Esophagus muscularis mucosa (tissue), 4 donors: Measurements from ENCODE around the gene GPC6. TPM values are rescaled to one million over a fixed set of nuclear protein-coding genes. Genes with fewer than 3 reads are reported as not detected.

Source experiments
- DNase-seq: peaks from one replicate; pipeline ENCODE4 v3.0.0-alpha.2; 2017; ENCODE audit errors: extremely low spot score
- H3K27ac ChIP-seq, 4 donors: fragments of 200-600 bp; sonication (generic); replicated peaks in 1 of 4; 1 replicate in 3 of 4; 2 replicates in 1 of 4; pipeline ENCODE4 v1.5.1; 2016 to 2019; ENCODE audit warnings: mild to moderate bottlenecking in 1 of 4
- H3K27me3 ChIP-seq, 4 donors: fragments of 200-600 bp; sonication (generic); one replicate each; pipeline versions ENCODE4 v1.5.1 to v1.6.0; 2016 to 2019
- H3K36me3 ChIP-seq, 4 donors: fragments of 200-600 bp; sonication (generic); one replicate each; pipeline ENCODE4 v1.5.1; 2016 to 2019
- H3K4me1 ChIP-seq, 4 donors: fragments of 200-600 bp; sonication (generic); one replicate each; pipeline ENCODE4 v1.5.1; 2016 to 2019
- H3K4me3 ChIP-seq, 4 donors: fragments of 200-600 bp; sonication (generic); 1 replicate in 2 of 4; 2 replicates in 2 of 4; pipeline ENCODE4 v1.5.1; 2016 to 2019; ENCODE audit warnings: mild to moderate bottlenecking in 4 of 4, moderate library complexity in 1 of 4
- H3K9me3 ChIP-seq, 4 donors: fragments of 200-600 bp; sonication (generic); 1 replicate in 3 of 4; 2 replicates in 1 of 4; pipeline ENCODE4 v1.5.1; 2016 to 2019
- CTCF ChIP-seq, 3 experiments: fragments of 200-600 bp in 2 of 3; fragments of 450-650 bp in 1 of 3; sonication (generic) in 2 of 3; IDR thresholded peaks; one replicate each; pipeline ENCODE4 v1.5.1; 2017 to 2019; ENCODE audit warnings: antibody characterized with exemption in 3 of 3, mild to moderate bottlenecking in 2 of 3, moderate library complexity in 1 of 3
- EP300 ChIP-seq: sonication (generic); formaldehyde crosslinking; IDR thresholded peaks from one replicate; pipeline ENCODE4 v1.6.1; 2017; ENCODE audit warnings: antibody characterized with exemption
- POLR2A ChIP-seq: fragments of 450-650 bp; IDR thresholded peaks from one replicate; pipeline ENCODE4 v1.6.1; 2017; ENCODE audit warnings: antibody characterized with exemption, moderate library complexity, mild to moderate bottlenecking, low read depth
- POLR2AphosphoS5 ChIP-seq, 2 donors: sonication (generic); formaldehyde crosslinking; IDR thresholded peaks; one replicate each; pipeline ENCODE4 v1.6.1; 2017; ENCODE audit warnings: antibody characterized with exemption in 2 of 2
- WGBS: methylation state at CpG from one replicate; pipeline ENCODE4 v1.1.5; 2018; 5-methylcytosine and 5-hydroxymethylcytosine counted together
- intact Hi-C: fragments of 100-400 bp; cut with DNase I; formaldehyde crosslinking; loops from one replicate; pipeline ENCODE4 v1.15.1; 2023
- total RNA-seq, 4 donors: library from RNA; depleted of rRNA; stranded (reverse); fragments of >200 nt; gene quantifications; one replicate each; pipeline versions ENCODE4 v1.1.0 to v1.2.1, GENCODE V29; 2016

GPC6 gene
- total RNA-seq, 4 donors from 2014 or later: 6.5 to 17.2 (median 13.5) TPM

- intact Hi-C loops: no loop called here
- peaks cover 0 to 25% (median 17%) of the 10 kb centered on the region in 4 donors for H3K4me1 ChIP-seq
- no peaks in the 10 kb centered on the region for H3K36me3 ChIP-seq
- H3K27ac ChIP-seq: peak overlapping the region; percentile 71 to 80 (median 76)
- no peaks in the 10 kb centered on the region for H3K9me3 ChIP-seq
- DNase-seq: no peak
- H3K27me3 ChIP-seq: peaks cover 0 to 36% (median 5%) of the 10 kb centered on the region in 4 donors
- WGBS: 1% methylated on average over 9 of the region's 9 CpGs
- TF ChIP-seq CTCF (IDR thresholded peaks at IDR 0.05): no peak
- no peak for TF ChIP-seq POLR2AphosphoS5 (IDR thresholded peaks at IDR 0.05)
- TF ChIP-seq POLR2A: no peak
- TF ChIP-seq EP300: no peak
- H3K4me3 ChIP-seq: peak overlapping the region; percentile 53 to 64 (median 56)
These were observed 2.0 kb downstream of the GPC6 start for GRCh38 chr13:93228643-93228937.

GRCh38 chr13:93230261-93230855, 3.8 kb downstream of the GPC6 start:
- Histone ChIP-seq H3K9me3 (no peaks in the 10 kb centered on the region), H3K36me3 (no peaks in the 10 kb centered on the region), H3K4me1 (peaks cover 0 to 25% (median 17%) of the 10 kb centered on the region in 4 donors), H3K27me3 (peaks cover 0 to 36% (median 5%) of the 10 kb centered on the region in 4 donors), H3K27ac (peak overlapping the region in 1 of 4 donors; percentile 80), H3K4me3 (no peak overlapping the region)
- no peak for TF ChIP-seq CTCF (IDR thresholded peaks at IDR 0.05)
- no peak for TF ChIP-seq POLR2A
- TF ChIP-seq EP300: no peak
- no peak for TF ChIP-seq POLR2AphosphoS5 (IDR thresholded peaks at IDR 0.05)
- intact Hi-C loops: no loop called here
- DNase-seq: no peak

DNA sequence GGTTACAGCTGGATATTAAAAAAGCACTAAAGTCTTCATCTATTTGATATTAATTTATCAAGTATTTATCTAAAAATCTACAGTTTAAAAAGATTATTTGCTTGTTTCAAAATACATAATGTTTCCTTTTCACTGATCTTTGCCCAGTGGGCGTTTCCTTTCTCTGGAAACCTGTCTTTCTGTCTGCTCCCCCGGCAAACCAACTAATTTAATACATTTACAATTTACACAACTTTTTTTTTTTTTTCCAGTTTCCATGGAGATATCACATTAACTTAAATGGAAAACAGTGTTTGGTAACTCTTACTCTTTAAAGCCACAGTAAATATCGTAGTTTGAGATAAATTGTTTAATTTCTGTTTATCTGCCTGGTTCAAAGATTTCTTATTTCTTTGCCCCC, 5.3 kb downstream of the GPC6 start:
- intact Hi-C loops: no loop called here
- H3K36me3 ChIP-seq: no peaks in the 10 kb centered on the region
- peaks cover 0 to 18% (median 15%) of the 10 kb centered on the region in 4 donors for H3K4me1 ChIP-seq
- TF ChIP-seq POLR2A (no peak), CTCF (IDR thresholded peaks at IDR 0.05) (no peak), EP300 (no peak), POLR2AphosphoS5 (IDR thresholded peaks at IDR 0.05) (no peak)
- H3K4me3 ChIP-seq: no peak overlapping the region
- peaks cover 0 to 25% (median 4%) of the 10 kb centered on the region in 4 donors for H3K27me3 ChIP-seq
- DNase-seq: no peak
- H3K9me3 ChIP-seq: no peaks in the 10 kb centered on the region
- WGBS: 77% methylated on average over 3 of the region's 3 CpGs
- no peak overlapping the region for H3K27ac ChIP-seq

DNA sequence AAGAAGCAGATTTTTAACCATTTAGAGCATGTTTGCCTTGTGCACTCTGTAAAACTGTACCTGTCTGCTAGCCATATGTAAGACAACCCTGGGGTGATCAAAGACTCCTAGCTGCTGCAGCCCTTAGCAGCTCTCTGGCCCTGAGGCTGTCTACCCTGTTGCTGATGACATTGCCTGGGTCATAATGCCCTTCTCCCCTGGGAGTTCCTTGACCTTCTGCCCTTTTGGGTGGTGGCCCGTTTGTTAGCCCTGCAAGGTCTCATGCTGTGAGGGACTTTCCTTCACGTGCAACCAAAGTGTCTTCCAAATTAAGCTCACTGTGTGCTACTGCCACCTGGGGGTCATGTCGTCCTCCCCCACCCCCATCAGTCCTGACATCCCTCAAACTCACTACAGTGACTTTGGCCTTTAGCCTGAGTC, 7.4 kb downstream of the GPC6 start:
- intact Hi-C loops: no loop called here
- H3K27me3 ChIP-seq: peaks cover 0 to 4% (median 0%) of the 10 kb centered on the region in 4 donors
- no peak for TF ChIP-seq EP300
- no peak for TF ChIP-seq POLR2A
- TF ChIP-seq CTCF (IDR thresholded peaks at IDR 0.05): no peak
- no peak for TF ChIP-seq POLR2AphosphoS5 (IDR thresholded peaks at IDR 0.05)
- no peak overlapping the region for H3K27ac ChIP-seq
- WGBS: 57% methylated on average over 3 of the region's 3 CpGs
- H3K4me3 ChIP-seq: no peak overlapping the region
- DNase-seq: no peak
- no peaks in the 10 kb centered on the region for H3K4me1 ChIP-seq
- peaks cover 0 to 13% (median 12%) of the 10 kb centered on the region in 4 donors for H3K9me3 ChIP-seq
- H3K36me3 ChIP-seq: no peaks in the 10 kb centered on the region

GRCh38 chr13:93234459-93234858, 7.9 kb downstream of the GPC6 start:
- H3K27me3 ChIP-seq: no peaks in the 10 kb centered on the region
- TF ChIP-seq POLR2A: no peak
- no peak for TF ChIP-seq EP300
- no peak for TF ChIP-seq POLR2AphosphoS5 (IDR thresholded peaks at IDR 0.05)
- no peak for TF ChIP-seq CTCF (IDR thresholded peaks at IDR 0.05)
- intact Hi-C loops: no loop called here

More at GRCh38 chr13:93234459-93234858, 7.9 kb downstream of the GPC6 start:
- H3K36me3 ChIP-seq: no peaks in the 10 kb centered on the region
- no peak overlapping the region for H3K27ac ChIP-seq
- peaks cover 0 to 17% (median 15%) of the 10 kb centered on the region in 4 donors for H3K9me3 ChIP-seq
- no peaks in the 10 kb centered on the region for H3K4me1 ChIP-seq
- H3K4me3 ChIP-seq: no peak overlapping the region
- no peak for DNase-seq
